ENCODE measurements around the gene N4BP3. TPM values are rescaled to one million over a fixed set of nuclear protein-coding genes. Genes with fewer than 3 reads are reported as not detected.
"Not testable (repeated sequence)": the region's sequence is repeated elsewhere in the genome, so short reads cannot be mapped to it uniquely, and the experiment has no call there.

N4BP3 gene
- polyA plus RNA-seq, 3 donors, result 0.01 TPM; not detected in 2

DNA sequence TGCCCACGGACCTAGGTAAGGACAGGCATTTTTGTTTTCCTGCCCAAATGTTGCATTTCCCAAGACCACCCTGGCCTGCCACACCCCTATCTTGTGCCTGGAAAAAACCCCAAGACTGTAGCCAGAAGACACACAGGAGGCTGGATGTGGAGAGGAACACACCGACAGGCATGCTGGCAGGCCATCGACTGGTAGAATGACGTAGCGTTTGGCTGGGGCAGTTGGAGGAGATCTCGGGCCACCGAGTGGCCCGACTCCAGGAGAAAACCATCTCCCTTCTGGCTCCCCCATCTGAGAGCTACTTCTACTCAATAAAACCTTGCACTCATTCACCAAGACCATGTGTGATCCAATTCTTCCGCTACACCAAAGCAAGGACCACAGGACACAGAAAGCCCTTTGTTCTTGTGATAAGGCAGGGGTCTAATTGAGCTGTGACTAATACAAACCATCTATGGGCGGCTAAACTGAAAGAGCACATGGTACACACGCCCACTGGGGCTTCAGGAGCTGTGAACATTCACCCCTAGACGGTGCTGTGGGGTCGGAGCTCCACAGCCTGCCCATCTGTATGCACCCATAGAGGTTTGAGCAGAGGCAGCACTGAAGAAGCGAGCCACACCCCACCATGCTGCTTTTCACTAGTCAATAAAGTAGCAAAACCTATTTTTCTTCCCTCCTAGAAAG lies 38.9 kb upstream of the N4BP3 start:
- TF ChIP-seq CTCF (IDR thresholded peaks at IDR 0.05), result no peak
- no peak overlapping the region for H2AFZ ChIP-seq (ENCODE audit: insufficient read depth, low read depth, low read length, poor library complexity, severe bottlenecking)
- H3K27ac Mint-ChIP-seq, result peak overlapping the region in 1 of 7 donors; percentile 26
- peaks cover 8 to 10% (median 9%) of the 10 kb centered on the region in 3 donors for H3K27me3 Mint-ChIP-seq (ENCODE audit: low read depth in 3 of 3)
- peaks cover 3% of the 10 kb centered on the region for H3K4me1 Mint-ChIP-seq
- intact Hi-C loops (cut with micrococcal nuclease), result no loop called here
- H3K27ac ChIP-seq (ENCODE audit: low read depth in 1 of 2, low read length in 2 of 2), result no peak overlapping the region
- no peaks in the 10 kb centered on the region for H3K4me1 ChIP-seq (ENCODE audit: control insufficient read depth in 1 of 2, insufficient read depth in 2 of 2, low read length in 2 of 2)
- H3K79me2 ChIP-seq (ENCODE audit: insufficient read depth, low read length), result no peaks in the 10 kb centered on the region
- no peaks in the 10 kb centered on the region for H3K36me3 ChIP-seq (replicated peaks in 1 of 2; ENCODE audit: control insufficient read depth in 1 of 2, insufficient read depth in 2 of 2, low read length in 2 of 2)
- H3K9ac ChIP-seq (ENCODE audit: insufficient read depth, low read length, poor library complexity, severe bottlenecking), result no peak overlapping the region
- no peak overlapping the region for H3K4me3 Mint-ChIP-seq
- H3K4me3 ChIP-seq (replicated peaks in 1 of 3; ENCODE audit: low read depth in 2 of 3, low read length in 3 of 3), result no peak overlapping the region
- peaks cover 0 to 7% of the 10 kb centered on the region in 2 donors for H3K27me3 ChIP-seq (ENCODE audit: control insufficient read depth in 2 of 2, insufficient read depth in 2 of 2, low read length in 2 of 2)
- 57% methylated on average over 7 of the region's 14 CpGs for WGBS (ENCODE audit: insufficient coverage)
- H3K9me3 ChIP-seq (replicated peaks in 1 of 2; ENCODE audit: control insufficient read depth in 1 of 2, insufficient read depth in 1 of 2, low read length in 2 of 2), result no peaks in the 10 kb centered on the region
- no peaks in the 10 kb centered on the region for H3K36me3 Mint-ChIP-seq
- H4K20me1 ChIP-seq (ENCODE audit: insufficient read depth, low read length), result no peaks in the 10 kb centered on the region
- no peak for DNase-seq
- no peaks in the 10 kb centered on the region for H3K9me3 Mint-ChIP-seq
- H3K4me2 ChIP-seq (replicated peaks; ENCODE audit: extremely low read depth, low read length, poor library complexity, severe bottlenecking), result no peak overlapping the region

GRCh38 chr5:178076965-178077364 lies 36.4 kb upstream of the N4BP3 start:
- 96% methylated on average over 3 of the region's 4 CpGs for WGBS (ENCODE audit: insufficient coverage)

More at GRCh38 chr5:178076965-178077364, 36.4 kb upstream of the N4BP3 start:
- H3K4me1 Mint-ChIP-seq; H3K9me3 ChIP-seq (replicated peaks in 1 of 2; ENCODE audit: control insufficient read depth in 1 of 2, insufficient read depth in 1 of 2, low read length in 2 of 2); H3K9me3 Mint-ChIP-seq; H3K79me2 ChIP-seq (ENCODE audit: insufficient read depth, low read length); H3K4me3 ChIP-seq (replicated peaks in 1 of 3; ENCODE audit: low read depth in 2 of 3, low read length in 3 of 3); H4K20me1 ChIP-seq (ENCODE audit: insufficient read depth, low read length); H3K27ac Mint-ChIP-seq; H3K4me1 ChIP-seq (ENCODE audit: control insufficient read depth in 1 of 2, insufficient read depth in 2 of 2, low read length in 2 of 2); H3K27ac ChIP-seq (ENCODE audit: low read depth in 1 of 2, low read length in 2 of 2); DNase-seq; H3K4me3 Mint-ChIP-seq; H2AFZ ChIP-seq (ENCODE audit: insufficient read depth, low read depth, low read length, poor library complexity, severe bottlenecking); H3K36me3 ChIP-seq (replicated peaks in 1 of 2; ENCODE audit: control insufficient read depth in 1 of 2, insufficient read depth in 2 of 2, low read length in 2 of 2); H3K27me3 ChIP-seq (ENCODE audit: control insufficient read depth in 2 of 2, insufficient read depth in 2 of 2, low read length in 2 of 2); H3K36me3 Mint-ChIP-seq; H3K9ac ChIP-seq (ENCODE audit: insufficient read depth, low read length, poor library complexity, severe bottlenecking); H3K4me2 ChIP-seq (replicated peaks; ENCODE audit: extremely low read depth, low read length, poor library complexity, severe bottlenecking): not testable (repeated sequence)
- intact Hi-C loops (cut with micrococcal nuclease), result loop anchor here (1.0 to 5.0 kb wide), 3 partner anchors 70 to 88 kb away; no protein-coding TSS in a partner anchor
- H3K27me3 Mint-ChIP-seq (ENCODE audit: low read depth in 3 of 3), result peaks cover 9 to 13% (median 11%) of the 10 kb centered on the region in 3 donors
